Uterus (tissue), 4 donors: Measurements from ENCODE around the gene RHOA. TPM values are rescaled to one million over a fixed set of nuclear protein-coding genes. Genes with fewer than 3 reads are reported as not detected.

Source experiments
- DNase-seq, 2 donors: peaks; one replicate each; pipeline ENCODE4 v3.0.0-alpha.2; 2019 to 2020
- H3K27ac ChIP-seq, 2 donors: fragments of 200-600 bp; sonication (generic); 1 replicate in 1 of 2; 2 replicates in 1 of 2; pipeline ENCODE4 v1.5.1; 2016 to 2018
- H3K27me3 ChIP-seq, 2 donors: fragments of 200-600 bp; sonication (generic); one replicate each; pipeline ENCODE4 v1.5.1; 2018 to 2019; ENCODE audit warnings: control low read depth in 1 of 2
- H3K36me3 ChIP-seq, 2 donors: fragments of 200-600 bp; sonication (generic); one replicate each; pipeline ENCODE4 v1.5.1; 2019; ENCODE audit warnings: control low read depth in 1 of 2
- H3K4me1 ChIP-seq, 2 donors: fragments of 200-600 bp; sonication (generic); one replicate each; pipeline ENCODE4 v1.5.1; 2018 to 2019; ENCODE audit warnings: control low read depth in 1 of 2
- H3K4me3 ChIP-seq, 2 donors: fragments of 200-600 bp; sonication (generic); 1 replicate in 1 of 2; 2 replicates in 1 of 2; pipeline ENCODE4 v1.5.1; 2018 to 2019; ENCODE audit warnings: mild to moderate bottlenecking in 1 of 2
- H3K9me3 ChIP-seq, 2 donors: fragments of 200-600 bp; sonication (generic); one replicate each; pipeline ENCODE4 v1.5.1; 2019; ENCODE audit warnings: control low read depth in 1 of 2
- CTCF ChIP-seq, 4 experiments: fragments of 200-600 bp in 2 of 4; fragments of 450-650 bp in 2 of 4; sonication (generic) in 2 of 4; IDR thresholded peaks; one replicate each; pipeline ENCODE4 v1.5.1; 2016 to 2019; ENCODE audit warnings: antibody characterized with exemption in 4 of 4, mild to moderate bottlenecking in 2 of 4, moderate library complexity in 1 of 4
- POLR2A ChIP-seq, 2 donors: fragments of 450-650 bp; IDR thresholded peaks; one replicate each; pipeline ENCODE4 v1.6.1; 2016; ENCODE audit warnings: antibody characterized with exemption in 2 of 2, mild to moderate bottlenecking in 1 of 2, moderate library complexity in 1 of 2
- intact Hi-C: fragments of 100-400 bp; cut with DNase I; formaldehyde crosslinking; loops from one replicate; pipeline ENCODE4 v1.15.1; 2023; ENCODE audit warnings: low total_unique reads
- total RNA-seq, 4 donors: library from RNA; depleted of rRNA in 3 of 4; stranded (reverse); fragments of >200 nt in 3 of 4; gene quantifications; one replicate each; pipeline versions ENCODE4 v1.1.0 to v1.2.4, GENCODE V29; 2014 to 2023
- donor health status: DM: yes; HTN: yes; CAD: no.

RHOA gene
- total RNA-seq, 4 donors from 2014 or later, result 282 to 493 (median 419) TPM

DNA sequence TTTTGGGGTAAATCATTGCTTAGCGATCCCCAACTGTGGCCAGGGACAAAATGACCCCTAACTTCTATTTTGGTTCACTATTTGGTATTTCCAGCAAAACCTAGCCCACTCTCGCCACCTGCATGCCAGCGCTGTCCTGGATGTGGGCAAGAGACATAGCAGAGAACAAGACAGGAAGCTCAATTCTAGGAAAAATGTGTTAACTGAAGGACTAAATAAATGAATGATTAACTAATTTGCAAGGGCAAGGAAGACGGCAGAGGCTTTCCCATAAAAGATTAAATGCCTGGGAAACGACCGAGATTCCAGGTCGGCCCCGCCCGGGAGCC, 16.9 kb upstream of the RHOA start:
- no peaks in the 10 kb centered on the region for H3K27me3 ChIP-seq
- no peaks in the 10 kb centered on the region for H3K9me3 ChIP-seq
- peak overlapping the region; percentile 83 to 91 for H3K27ac ChIP-seq
- intact Hi-C loops, result no loop called here
- TF ChIP-seq POLR2A (IDR thresholded peaks at IDR 0.05) (no peak), CTCF (IDR thresholded peaks at IDR 0.05) (no peak)
- no peak for DNase-seq
- H3K4me3 ChIP-seq, result peak overlapping the region; percentile 67 to 75
- peaks cover 0 to 5% of the 10 kb centered on the region in 2 donors for H3K4me1 ChIP-seq
- H3K36me3 ChIP-seq, result no peaks in the 10 kb centered on the region

DNA sequence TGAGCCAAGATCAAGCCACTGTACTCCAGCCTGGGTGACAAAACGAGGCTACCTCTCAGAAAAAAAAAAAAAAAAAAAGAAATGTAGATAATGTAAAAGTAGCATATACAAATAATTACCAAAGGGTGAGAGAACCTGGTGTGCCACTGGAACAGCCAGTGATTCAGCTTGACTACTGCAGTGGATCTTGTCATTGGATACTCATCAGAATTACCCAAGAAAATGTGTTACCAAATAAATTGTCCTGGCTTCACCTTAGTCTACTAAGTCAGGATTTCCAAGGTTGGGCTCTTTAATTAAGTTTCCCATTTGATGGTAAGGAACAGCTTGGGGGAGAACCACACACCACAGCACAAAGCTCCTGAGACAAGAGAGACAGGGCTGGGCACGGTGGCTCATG, 15.8 kb upstream of the RHOA start:
- intact Hi-C loops, result no loop called here
- no peaks in the 10 kb centered on the region for H3K27me3 ChIP-seq
- H3K4me3 ChIP-seq, result no peak overlapping the region
- H3K9me3 ChIP-seq, result no peaks in the 10 kb centered on the region
- no peak overlapping the region for H3K27ac ChIP-seq
- no peak for TF ChIP-seq CTCF (IDR thresholded peaks at IDR 0.05)
- no peaks in the 10 kb centered on the region for H3K36me3 ChIP-seq
- DNase-seq, result no peak
- peaks cover 0 to 5% of the 10 kb centered on the region in 2 donors for H3K4me1 ChIP-seq

DNA sequence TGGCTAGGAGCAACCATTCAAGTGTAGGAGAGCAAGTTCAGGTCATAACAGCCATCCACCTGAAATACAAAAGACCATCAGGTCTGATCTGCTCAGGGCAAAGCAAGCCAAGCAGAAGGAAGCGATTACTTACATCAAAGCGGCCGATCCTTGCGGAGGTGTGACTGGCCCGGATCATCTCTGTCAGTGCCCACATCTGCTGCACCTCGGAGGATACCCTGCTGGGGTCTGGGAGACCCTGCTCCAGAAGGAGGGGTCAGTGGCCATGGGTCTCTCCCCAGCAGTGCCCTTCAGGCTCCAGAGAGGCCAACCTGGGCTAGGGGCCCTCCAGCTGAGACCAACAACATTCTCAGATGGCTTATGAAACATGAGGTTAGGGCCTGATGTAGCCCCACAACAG, 13.0 kb upstream of the RHOA start:
- no peak for DNase-seq
- Histone ChIP-seq H3K9me3 (no peaks in the 10 kb centered on the region), H3K36me3 (no peaks in the 10 kb centered on the region), H3K4me3 (no peak overlapping the region), H3K4me1 (peaks cover 0 to 5% of the 10 kb centered on the region in 2 donors), H3K27me3 (no peaks in the 10 kb centered on the region), H3K27ac (no peak overlapping the region)
- intact Hi-C loops, result no loop called here
- TF ChIP-seq POLR2A (IDR thresholded peaks at IDR 0.05), result no peak
- TF ChIP-seq CTCF (IDR thresholded peaks at IDR 0.05), result no peak

DNA sequence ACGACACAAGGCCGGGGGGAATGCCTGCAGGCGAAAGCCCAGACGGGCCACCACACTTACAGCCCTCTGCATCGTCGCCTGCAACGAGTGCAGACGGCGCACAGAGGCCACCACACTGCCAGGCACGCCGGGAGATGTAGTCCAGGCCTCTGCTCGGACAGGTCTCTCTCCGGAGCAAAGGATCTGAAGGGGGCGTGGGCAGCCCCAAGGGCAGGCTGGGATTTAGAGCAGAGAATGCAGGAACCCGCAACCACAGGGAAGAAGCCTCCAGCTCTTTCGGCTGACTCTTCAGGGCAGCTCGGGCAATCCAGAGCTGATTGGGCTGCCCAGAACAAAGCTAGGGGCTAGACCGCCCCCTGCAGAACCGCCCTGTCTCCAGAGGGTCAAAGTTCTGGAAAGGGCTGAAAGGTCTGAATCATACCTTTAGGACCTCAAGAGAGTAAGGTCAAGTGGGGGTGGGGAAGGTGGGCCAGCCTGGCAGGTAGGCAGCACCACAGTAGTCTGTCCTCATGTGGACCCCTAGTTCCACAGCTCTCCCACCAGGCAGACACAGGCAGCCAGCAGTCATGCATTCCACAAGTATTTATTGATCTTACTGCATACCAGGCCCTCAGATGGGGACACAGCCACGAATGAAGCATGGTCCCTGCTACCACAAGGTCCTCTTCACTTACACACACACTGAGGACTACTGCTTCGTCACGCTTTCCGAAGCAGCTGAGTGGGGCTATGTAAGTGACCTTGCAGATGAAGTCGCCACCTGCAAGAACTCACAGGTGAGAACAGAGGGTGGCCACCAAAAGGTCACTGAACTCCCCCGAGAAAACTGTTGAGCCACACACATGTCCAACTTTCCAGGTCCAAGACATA, 10.8 kb upstream of the RHOA start, which contains the start of gene AMT:
Gene AMT, minus strand, starts transcription at position 95 of the 870 bp plus-strand sequence. Its CDS starts 23 bp downstream, at position 72.
- TF ChIP-seq CTCF (IDR thresholded peaks at IDR 0.05), result no peak
- no peak for TF ChIP-seq POLR2A (IDR thresholded peaks at IDR 0.05)
- Histone ChIP-seq H3K27ac (peak within 1 kb of the TSS in 1 of 2 donors; percentile 16), H3K4me3 (no peak within 1 kb of the TSS), H3K36me3 (no peaks in the 10 kb centered on the region), H3K4me1 (no peaks in the 10 kb centered on the region), H3K9me3 (no peaks in the 10 kb centered on the region), H3K27me3 (no peaks in the 10 kb centered on the region)
- intact Hi-C loops, result no loop called here
- no peak for DNase-seq

DNA sequence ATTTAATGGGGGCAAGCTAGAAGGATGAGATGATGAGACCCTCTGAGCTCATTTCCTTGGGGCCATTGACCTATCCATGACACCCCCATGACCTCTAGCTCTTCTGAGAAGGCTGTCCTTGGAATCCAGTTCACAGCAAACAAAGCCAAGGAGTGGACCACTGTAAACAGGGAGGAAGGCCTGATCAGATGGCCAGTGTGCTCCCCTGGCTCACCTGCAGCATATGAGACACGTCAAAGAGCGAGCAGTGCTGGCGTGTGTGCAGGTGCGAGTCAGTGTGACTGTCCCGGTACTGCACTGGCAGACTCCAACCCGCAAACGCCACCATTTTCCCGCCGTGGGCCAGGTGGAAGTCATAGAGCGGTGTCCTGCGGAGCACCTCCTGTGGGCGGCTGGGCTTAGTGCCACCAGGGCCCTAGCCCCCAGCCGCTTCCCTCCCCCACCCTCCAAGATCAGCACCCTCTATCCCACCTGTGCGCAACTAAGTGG, 10.2 kb upstream of the RHOA start:
- intact Hi-C loops, result no loop called here

More for the DNA sequence above, 10.2 kb upstream of the RHOA start:
- peak overlapping the region in 1 of 2 donors; percentile 16 for H3K27ac ChIP-seq
- H3K27me3 ChIP-seq, result no peaks in the 10 kb centered on the region
- H3K9me3 ChIP-seq, result no peaks in the 10 kb centered on the region
- no peaks in the 10 kb centered on the region for H3K36me3 ChIP-seq
- no peak for DNase-seq
- no peak overlapping the region for H3K4me3 ChIP-seq
- no peaks in the 10 kb centered on the region for H3K4me1 ChIP-seq
- TF ChIP-seq CTCF (IDR thresholded peaks at IDR 0.05) (no peak), POLR2A (IDR thresholded peaks at IDR 0.05) (no peak)
